ENCODE measurements around the gene SMCHD1.
A peak's percentile ranks its signal among the peaks of the same experiment; 100 is the strongest.

Gene SMCHD1

DNA sequence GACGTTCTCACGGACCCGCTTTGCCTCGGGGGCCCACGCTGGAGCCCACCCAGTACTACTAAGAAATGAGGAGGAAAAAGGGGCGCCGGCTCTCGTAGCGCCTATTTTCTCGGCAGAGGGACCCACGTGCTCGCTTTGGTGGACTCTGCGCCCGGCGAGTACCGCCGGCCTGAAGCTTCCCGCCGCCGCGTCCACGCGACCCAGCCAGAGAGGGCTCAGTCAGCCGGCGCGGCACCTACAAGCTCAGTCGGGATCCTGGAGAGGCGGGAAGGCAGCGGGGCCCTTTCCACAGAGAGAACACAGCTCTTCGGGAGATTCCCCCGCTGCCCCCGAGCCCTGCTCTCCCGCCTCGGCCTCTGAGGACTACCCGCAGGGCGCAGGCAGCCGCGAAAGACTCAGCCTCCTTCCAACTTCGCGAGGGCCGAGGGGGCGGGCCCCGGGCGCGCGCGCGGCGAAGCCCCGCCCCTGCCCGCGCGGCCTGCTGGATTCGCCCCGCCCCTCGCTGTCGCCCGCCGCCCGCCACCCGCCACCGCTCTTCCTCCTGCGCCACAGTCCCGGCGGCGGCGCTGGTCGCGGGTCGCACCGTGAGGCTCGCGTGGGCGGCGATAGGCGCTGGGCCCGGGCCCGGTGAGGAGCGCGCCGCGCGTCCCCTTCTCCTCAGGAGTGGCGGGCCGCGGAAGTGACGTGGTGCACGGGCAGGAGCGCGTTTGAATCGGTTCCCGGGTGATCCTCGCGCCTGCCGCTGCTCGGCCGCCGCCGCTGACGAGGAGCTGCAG lies at the start of gene SMCHD1:
Gene SMCHD1 (plus strand): TSS at position 549 of the 776 bp plus-strand sequence. CDS start 350 bp downstream, outside the sequence.
- DNase-seq: peak; percentile 17 to 95 (median 82)

DNA sequence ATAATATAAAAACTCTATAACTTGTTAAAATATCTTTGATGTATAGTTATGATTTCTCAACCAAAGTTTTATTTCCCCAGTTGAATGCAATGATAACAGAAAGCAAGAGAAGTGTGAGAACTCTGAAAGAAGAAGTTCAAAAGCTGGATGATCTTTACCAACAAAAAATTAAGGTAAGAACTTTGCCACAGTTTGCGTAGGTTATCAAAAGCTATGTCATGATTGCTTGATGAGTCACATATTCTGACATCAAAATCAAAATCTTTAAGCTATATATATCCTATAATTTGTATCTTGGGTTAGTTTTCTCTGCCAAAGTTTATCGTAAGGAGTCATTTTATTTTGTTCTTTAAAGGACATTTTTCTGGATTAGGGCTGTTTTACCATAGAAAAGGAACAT lies 49.2 kb upstream of the SMCHD1 start:
- DNase-seq: no peak

DNA sequence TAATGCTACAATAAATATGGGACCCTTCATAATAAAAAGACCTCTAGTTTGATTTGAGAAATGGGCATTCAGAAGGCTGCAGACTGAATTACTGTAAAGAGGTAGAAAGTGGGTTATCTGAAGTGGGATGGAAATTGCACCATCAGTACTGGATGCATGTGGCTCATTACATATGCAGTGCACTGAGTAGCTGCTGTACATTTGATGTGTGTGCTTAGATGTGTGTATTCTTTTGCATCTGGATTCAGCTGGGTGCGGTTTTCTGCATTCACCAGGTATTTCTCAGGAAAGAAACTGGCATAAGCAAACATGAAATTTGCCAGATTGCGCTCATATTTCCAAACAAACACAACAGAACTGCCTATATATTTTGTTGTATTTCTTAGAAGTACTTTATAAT lies 45.9 kb upstream of the SMCHD1 start:
- DNase-seq: no peak

DNA sequence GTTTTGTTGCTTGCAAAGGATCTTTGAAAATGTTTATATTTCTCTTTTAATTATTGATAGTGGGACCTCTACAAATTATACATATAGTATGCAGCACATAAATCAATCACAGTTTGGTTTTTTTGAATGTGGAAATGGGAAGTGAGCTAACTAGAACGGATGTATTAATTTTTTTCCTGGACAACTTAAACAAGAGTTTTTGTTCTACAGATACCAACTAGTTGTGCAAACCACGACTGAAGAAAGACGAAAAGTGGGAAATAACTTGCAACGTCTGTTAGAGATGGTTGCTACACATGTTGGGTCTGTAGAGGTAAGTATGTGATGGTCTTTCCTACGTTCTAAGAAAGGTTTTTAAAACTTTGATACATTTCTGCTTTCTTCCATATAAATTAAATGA lies 45.0 kb upstream of the SMCHD1 start:
- no peak for DNase-seq

DNA sequence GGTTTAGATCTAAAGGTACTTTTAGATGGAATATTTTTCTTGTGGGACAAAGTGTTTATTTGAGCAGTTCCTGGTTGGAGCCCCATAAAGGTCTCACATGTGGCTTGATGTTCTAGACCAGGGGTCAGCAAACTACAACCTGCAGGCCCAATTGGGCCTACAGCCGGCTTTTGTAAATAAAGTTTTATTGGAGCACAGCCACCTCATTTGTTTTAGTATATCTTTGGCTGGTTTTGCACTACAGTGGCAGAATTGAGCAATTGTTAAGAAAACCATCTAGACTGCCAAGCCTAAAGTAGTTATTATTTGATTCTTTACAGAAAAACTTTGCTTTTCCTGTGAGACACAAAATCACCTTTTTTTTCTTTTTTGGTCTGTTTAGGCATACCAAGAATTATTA lies 42.5 kb upstream of the SMCHD1 start:
- no peak for DNase-seq

DNA sequence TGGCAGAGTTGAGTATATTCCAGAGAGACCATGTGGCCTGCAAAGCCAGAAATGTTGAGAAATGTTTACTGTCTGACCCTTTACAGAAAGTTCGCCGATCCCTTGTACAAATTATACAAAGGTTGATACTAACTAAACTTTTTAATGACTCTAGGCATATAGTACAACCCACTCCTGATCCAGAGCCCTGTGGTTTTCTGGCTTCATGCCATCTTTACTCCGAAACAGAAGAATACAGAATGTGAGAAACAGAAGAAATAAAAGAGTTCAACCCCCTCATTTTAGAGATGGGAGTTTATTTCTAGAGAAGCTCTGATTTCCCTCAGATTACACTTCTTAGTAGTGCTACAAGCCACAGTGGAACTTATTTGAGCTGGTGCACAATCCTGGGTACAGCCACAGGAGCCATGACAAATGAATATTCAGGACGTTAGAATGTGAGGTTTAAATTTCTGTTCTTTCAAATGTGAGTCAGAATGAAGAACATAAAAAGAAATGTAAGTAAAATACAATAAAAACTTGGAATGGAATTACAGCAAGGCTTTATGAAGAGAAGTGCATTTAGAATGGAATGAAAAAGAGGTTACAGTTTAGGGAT lies 38.0 kb upstream of the SMCHD1 start:
- no peak for DNase-seq

DNA sequence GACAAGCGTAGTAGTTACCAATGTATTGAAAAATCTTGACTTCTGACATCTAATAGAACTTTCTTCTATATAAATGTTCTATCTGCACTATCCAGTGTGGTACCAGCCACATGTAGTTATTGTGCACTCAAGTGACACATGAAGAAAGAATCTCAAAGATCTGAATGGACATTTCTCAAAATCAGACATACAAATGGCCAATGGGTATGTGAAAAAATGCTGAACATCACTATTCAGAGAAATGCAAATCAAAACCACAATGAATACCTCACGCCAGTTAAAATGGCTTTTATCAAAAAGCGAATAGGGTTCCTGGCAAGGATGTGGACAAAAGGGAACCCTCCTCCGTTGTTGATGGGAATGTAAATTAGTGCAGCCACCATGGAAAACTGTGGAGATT lies 37.5 kb upstream of the SMCHD1 start:
- DNase-seq: no peak

DNA sequence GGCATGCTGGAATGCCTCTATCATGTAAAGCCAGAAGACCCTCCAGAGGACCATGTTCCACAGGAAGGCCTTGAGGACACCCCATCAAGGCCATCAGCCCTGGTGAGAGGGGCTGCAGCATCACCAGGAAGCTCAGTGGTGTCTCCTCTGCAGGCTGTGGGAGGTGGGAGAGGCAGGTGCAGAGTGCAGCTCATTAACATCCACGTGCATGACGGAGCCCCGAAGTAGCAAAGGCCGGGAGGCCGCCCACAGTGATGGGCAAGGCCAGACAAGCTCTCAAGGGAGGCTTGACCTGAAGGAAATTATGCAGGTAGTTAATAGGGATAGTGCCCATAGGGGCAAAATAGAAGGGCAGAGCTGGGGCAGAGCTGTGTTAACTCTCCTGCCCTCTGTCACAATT lies 30.3 kb upstream of the SMCHD1 start:
- DNase-seq: no peak

DNA sequence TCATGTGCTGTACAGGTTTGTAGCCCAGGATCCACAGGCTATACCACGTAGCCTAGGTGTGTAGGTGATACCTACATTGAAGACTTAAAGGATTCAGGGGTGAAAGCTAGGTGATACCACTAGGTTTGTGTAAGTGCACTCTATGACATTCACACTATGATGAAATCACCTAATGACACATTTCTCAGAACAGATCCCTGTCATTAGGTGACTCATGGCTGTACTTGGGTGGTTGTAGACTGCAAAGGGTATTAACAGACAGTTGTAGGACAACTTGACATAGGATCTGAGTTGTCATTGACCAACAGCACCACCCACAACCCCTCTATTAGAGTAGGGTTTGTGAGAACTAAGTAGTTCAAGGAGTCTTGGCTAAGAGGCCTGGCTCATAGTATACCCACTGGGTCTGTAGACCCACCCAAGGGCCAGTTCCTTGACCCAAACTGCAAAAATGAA lies 27.7 kb upstream of the SMCHD1 start:
- DNase-seq: no peak

DNA sequence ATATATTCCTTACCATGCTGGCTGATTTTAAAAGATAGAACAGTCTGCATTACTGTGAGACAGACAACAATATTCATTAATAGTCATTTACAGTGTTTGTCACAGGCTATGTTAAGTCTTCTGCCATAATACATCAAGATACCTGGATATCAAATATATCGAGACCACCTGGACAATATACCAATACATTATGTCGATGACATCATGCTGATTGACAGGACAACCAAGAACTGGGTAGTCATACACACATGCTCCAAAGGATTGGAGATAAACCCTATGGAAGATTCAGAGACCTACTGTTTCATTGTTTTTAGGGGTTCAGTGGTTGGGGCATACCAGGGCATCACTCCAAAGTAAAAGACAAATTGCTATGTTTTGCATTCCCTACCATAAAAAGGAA lies 26.5 kb upstream of the SMCHD1 start:
- no peak for DNase-seq

DNA sequence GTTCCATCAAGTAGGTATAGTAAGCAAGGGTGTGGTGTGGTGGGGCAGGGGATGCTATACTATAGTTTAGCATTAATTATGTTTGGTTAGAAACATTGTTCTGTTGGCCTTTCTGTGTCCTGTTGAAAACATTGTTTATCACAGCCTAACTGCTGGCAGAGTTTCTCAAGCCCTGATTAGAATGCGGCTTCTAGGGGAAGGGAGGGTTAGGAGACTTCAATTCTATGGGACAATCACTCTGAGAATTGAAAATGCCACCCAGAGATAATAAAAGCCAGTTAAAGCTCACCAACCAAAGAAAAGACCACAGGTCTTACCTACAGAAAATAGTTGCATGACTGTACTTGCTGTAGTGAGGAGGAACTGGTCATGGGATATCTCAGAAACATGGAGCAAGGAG lies 19.9 kb upstream of the SMCHD1 start:
- DNase-seq: no peak

DNA sequence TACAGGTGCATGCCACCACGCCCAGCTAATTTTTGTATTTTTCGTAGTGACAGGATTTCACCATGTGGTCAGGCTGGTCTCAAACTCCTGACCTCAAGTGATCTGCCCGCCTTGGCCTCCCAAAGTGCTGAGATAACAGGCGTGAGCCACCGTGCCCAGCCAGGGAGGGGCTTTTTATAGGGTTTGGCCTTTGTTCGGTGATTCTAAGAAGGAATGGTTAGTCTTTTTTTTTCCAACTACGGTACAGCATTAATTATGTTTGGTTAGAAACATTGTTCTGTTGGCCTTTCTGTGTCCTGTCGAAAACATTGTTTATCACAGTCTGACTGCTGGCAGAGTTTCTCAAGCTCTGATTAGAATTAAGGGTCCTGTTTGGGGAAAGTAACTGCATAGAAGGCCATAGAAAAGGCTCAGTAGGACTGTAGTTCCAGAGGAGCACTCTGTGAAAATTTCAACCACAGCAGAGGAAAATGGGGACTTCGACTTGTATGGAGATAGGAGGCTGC lies 19.3 kb upstream of the SMCHD1 start:
- DNase-seq: no peak

DNA sequence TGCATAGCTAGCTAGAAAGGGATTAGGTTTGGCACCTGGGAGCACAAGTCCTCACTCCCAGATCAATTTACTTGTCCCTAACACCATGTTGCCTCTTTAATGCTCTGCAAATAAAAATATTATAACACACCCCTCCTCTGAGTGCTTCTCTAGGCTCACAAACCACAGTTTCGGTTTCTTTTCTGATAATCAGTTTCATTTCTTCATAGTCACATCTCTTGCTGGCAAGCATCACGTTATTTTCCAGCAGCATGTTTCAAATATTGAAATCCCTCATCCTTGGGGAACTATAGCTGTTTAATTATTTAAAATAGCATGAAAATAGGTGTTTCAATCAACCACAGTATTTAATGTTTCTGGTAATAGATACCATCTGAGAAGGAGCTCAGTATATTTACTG lies 13.9 kb upstream of the SMCHD1 start:
- no peak for DNase-seq

DNA sequence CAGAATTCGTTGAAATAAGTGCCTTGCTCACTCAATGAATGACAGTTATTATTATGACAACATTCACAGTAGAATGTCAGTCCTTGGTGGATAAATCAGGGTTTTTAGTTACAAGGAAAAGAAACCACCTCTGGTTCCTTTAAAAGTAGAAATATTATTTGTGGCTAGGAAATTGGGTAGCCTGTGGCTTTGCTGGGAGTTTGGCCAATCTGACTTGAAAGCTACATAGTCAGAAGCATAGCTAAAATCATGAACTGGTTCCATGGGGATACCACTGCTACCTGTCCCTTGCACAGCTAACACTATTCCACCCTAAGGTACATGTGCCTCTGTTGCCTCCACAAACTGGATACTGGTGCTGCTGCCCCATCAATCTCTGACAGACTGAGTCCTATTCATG lies 12.8 kb upstream of the SMCHD1 start:
- DNase-seq: no peak

DNA sequence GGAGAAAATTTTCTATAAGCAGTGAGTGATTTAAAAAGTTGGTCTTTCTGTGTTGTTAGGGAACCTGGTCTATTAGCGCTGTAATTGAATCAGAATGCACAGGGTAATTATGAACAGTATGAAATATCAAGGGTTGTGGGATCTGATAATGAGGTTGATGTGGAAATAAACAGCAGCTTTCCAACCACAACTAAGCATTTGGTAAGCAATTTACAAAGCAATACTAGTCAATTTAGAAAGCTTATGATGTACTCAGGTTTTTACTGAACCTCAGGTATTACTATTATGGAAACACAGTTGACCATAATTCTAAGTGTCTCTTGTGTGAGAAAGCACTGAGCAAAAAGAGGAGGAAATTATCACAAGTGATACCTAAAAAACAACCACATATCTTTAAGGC lies 11.0 kb upstream of the SMCHD1 start:
- DNase-seq: no peak

DNA sequence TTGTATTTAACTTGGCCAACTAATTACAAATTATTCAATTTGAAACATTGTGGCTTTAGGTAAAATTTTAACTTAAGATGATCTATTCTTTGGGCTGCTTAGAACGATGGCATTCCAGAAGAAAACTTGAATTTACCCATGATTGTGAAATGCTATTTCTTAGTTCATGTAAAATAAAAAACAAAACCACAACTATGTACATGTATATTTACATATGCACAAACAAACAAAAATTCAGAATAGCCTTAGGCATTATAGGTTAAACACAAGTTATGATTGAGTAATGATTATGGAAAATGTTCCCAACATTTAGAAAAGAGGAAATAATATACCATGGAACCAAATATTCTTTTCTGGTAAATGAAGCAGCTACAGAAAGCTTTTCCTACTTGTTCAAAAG lies 3.5 kb upstream of the SMCHD1 start:
- no peak for DNase-seq

DNA sequence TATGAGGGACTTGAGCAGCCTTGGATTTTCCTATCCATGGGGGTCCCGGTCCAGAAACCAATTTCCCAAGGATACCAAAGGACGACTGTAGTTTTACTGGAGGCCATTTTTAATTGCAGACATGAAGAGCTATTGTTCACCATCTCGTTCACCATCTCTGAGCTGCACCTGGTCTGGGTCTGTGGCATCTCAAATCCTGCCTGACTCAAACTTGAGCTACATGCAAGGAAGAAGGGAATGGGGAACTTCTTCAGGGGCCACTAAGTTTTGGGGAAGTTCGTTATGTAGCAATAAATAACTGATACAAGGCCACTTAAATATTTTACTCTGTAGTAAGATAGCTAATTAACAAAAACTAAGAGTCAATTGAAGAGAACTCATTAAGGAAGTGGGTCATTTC lies 2.1 kb upstream of the SMCHD1 start:
- DNase-seq: no peak

DNA sequence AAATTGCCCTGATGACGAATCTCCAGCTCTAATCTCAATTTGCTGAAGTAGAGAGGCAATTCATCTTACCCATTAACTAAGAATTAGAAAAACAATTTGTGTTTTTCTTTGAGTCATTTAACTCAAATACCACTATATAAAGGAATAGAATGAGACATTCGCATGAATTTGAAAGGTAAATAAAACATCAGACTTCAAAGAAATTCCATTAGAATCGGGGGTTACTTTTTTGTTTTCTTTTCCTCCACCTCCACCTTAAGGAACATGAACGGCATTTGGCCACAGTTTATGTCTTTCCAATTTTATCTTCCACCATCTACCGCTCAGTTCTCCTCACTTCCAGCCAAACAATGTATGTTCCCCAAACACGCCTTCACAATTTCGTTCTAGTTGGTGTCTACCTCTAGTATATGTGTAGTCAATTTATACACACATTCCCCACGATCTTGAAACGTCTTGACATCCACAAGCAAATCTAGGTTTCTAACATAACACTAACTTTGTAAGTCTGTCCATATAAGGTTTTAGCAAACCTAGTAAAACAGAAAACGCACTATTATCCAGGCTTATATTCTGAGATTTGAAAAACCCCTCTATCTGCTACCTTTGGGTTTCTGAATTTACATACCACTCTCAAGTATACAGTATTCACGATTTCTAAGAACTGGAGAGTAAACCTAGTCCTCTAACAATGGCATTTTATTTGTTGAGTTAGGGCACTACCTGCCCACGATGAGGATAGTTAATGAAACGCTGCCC lies 1.2 kb upstream of the SMCHD1 start:
- DNase-seq: no peak

DNA sequence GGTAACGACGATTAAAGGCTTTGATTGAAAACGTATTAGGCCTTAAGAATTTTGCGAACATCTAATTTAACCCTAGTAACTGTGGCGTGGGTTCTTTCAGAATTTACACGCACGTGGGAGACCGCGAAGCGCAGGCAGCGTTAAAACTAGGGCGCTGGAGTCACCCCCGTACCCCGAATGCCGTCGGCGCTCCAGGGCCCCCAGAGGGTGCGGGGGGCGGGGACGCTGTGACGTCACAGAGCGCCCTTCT lies 673 bp upstream of the SMCHD1 start:
- peak in 5 of 56 donors; percentile 29 to 62 (median 53) for DNase-seq

DNA sequence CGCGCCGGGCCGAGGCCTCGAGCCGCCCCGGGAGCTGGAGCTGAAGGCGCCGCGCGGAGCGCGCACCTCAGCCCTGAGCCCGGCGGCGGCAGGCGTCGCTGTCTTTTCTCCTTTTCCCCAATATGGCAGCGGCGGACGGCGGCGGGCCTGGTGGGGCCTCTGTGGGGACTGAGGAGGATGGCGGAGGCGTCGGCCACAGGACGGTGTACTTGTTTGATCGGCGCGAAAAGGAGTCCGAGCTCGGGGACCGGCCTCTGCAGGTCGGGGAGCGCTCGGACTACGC lies 369 bp downstream of the SMCHD1 start:
- peak in 12 of 56 donors; percentile 36 to 62 (median 52) for DNase-seq

DNA sequence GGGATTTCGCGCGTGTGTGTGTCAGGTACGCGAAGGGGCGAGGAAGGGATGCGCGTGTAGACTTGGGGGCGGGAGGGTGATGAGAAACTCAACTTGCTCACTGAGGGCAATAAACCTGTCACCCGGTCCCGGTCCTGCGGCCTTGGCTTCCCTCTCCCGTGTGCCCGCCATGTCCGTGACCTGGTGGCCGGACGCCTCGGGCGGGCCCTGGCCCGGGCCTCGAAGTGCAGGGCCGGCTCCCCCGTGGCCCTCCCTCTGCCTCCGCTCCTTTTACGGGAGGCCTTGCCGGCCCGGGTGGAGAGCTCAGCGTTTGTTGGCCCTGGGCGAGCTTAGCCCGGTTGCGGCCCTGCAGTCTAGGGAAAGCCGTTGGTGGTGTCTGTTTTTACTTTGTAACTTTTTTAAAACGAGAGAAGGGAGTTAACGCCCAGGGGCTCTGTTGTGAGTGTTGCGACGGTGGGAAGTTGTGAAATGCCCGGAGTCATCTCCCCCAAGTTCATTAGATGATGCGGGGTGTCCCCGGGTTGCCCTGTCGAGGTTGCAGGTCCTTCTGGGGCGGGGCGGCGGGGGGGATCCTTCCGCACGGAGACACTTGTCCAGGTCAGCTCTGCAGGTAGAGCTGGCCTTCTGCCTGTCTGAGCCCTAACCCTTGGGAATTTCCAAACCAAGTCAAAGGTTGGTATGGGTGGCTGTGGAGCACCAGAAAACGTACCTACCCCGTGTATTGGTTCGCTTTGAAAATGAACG lies 883 bp downstream of the SMCHD1 start:
- peak in 18 of 56 donors; percentile 11 to 60 (median 28) for DNase-seq

DNA sequence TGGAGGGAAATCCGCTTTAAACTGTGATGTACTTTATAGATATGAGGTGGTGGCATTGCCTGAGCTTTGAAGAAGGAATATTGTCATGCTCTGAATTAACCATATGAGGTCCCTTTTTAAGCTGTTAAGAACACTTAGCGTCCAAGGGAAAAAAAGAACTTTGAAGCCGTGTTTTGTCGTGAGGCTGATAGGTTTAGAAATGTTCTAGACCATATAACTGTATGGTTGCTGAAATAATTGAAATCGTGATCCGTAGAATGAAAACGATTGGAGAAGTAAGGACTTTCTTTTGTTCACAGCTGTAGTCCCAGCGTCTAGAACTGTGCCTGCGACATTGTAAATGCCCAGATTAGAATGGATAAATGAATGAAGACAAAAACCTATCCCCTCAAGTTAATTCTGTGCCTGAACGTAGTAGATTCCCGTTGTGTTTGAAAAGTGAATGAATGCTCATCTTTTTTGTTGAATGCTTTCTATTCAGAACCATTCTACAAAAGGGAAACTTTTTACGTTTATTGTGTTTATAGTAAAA lies 1.5 kb downstream of the SMCHD1 start:
- no peak for DNase-seq
